HG03354 (cell line): ENCODE measurements around the gene KRTAP12-3.
"Not testable (repeated sequence)": the region's sequence is repeated elsewhere in the genome, so short reads cannot be mapped to it uniquely, and the experiment has no call there.

ENCODE experiments used
- ATAC-seq: cut with Tn5 transposase; IDR thresholded peaks from one replicate; pipeline ENCODE4 v1.9.1; 2021; ENCODE audit warnings: mild to moderate bottlenecking; ENCODE audit not compliant: unreplicated experiment, poor library complexity, severe bottlenecking

KRTAP12-3 gene

DNA sequence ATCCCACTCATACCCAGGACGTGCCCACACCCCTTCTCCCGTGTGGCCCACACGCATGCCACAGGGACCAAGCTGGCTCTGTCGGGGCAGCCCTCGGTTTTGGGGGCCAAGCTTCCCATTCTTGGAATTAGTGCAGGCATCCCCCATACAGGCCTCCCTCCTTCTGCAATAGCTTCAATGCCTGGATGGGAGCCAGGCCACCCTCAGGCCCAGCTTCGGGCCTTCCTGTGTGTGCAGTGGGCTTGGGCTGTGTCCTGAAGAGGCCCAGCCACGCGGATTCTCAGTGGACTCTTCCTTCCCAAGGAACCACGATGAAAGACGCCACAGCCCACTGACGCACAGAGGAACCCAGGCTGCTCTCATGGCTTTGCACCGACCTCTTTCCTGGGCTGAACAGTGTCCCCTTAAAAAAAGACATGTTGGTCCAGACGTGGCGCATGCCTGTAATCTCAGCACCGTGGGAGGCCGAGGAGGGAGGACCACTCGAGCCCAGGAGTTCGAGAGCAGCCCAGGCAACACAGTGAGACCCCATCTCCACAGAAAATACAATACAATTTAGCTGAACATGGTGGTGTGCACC, 8.1 kb upstream of the KRTAP12-3 start:
- ATAC-seq, result no peak

DNA sequence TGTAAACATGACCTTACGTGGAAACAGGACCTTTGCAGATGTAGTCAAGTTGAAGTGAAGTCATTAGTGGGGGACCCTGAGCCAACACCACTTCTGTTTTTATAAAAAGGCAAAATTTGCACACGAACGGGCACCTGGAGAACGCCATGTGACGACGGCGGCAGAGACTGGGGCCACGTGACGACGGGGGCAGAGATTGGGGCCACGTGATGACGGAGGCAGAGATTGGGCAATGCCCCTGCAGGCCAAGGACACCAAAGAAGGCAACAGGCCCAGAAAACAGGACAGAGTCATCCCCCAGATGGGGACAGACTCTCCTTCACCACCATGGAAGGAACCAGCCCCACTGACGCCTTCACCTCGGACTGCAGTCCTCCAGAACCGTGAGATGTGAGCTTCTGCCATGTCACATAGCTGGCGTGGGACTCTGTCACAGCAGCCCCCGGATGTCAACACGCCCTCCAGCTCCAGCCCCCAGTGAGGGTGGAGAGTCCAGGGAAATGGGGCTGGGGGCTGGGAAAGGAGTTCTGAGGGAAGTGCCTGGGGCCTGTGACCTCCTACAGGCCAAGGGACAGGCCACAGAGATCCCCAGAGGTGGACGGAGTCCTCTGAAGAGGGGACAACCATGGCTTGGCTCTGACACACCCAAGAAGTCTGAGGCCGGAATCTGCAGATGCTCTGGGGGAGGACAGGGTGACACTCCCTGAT, 7.3 kb upstream of the KRTAP12-3 start:
- ATAC-seq, result no peak

DNA sequence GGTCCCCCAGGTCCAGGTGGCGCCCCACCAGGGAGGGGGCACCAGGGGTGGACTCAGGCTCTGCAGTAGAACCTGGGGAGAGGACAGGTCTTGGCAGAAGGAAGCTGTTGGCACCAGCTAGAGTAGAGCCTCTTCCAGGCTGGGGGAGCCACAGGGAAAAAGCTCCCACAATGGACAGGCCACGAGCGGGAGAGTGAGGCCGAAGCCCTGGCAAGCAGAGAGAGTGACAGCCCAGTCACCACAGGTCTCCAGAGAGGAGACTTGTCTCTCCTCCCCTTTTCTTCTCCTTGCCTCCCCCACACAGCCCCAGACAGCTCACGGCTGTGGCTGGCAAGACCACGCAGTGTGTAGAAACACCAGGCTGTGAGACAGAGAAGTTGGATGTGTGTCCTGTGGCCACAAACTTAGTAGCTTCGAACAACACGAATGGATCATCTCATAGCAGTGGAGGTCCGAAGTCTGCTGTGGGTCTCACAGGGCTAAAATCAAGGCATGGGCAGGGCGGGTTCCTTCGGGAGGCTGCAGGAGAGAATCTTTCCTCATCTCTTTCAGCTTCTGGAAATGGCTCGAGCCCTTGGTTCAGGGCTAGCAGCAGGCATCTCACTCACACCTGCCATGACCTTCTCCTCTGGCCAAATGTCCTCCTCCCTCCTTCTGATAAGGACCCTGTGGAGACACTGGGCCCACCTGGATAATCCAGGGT, 6.6 kb upstream of the KRTAP12-3 start:
- ATAC-seq, result no peak

DNA sequence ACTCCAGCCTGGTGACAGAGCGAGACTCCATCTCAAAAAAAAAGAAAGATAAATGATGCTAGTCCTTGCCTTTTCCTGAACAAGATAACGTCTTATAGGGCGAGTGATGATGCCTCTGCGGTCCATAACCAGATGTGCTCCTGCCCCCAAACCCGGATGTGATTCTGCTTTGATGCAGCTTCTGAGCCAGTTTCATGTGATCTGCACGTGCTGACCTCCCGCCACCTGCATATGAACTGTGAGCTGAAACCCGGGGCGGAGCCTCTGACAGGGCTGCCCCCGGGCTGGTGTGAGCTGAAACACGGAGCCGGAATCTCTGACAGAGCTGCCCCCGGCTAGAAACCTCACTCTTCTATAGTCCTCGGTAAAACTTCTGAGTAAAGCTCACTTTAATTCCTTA, 4.6 kb upstream of the KRTAP12-3 start:
- ATAC-seq, result no peak

DNA sequence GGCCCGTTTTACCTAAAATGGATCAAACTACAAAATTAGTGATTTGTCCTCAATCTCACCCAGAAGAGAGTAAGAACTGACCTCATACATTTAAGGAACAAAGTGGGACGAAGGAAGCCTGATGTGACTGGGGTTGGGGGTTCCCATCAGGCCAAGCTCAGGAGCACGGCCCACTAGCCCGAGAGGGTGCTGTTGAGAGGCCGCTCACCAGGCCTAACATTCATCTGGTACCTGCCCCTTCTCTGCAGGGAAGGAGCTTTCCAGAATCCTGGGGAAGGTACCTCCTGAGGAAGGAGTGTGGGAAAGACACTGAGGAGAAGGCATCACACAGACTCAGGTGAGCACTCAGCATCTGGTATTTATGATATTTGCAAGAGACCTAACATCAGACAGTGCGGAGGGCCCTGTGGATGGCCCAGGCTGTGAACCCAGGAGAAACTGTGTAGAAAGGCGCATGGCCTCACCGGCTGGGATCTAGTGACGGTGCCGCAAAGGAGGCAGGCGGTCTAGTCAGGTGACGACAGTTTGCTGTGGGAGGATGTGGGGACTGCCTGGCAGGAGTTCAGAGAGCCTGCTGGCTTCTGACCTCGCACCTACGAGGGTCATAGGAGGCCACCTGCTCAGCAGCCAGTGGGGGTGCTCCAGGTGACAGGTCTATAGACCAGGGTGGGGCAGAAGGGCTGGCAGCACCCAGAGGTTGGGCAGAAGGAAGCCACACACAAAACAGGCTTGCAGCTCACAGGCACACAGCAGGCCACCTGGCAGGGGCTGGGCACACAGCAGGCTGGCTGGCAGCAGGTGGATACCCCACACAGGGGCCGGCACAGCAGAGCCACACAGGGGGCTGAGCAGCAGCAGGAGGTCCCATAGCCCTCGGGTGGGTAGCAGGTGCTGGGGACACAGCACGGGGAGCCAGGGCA, 3.8 kb upstream of the KRTAP12-3 start:
- no peak for ATAC-seq

DNA sequence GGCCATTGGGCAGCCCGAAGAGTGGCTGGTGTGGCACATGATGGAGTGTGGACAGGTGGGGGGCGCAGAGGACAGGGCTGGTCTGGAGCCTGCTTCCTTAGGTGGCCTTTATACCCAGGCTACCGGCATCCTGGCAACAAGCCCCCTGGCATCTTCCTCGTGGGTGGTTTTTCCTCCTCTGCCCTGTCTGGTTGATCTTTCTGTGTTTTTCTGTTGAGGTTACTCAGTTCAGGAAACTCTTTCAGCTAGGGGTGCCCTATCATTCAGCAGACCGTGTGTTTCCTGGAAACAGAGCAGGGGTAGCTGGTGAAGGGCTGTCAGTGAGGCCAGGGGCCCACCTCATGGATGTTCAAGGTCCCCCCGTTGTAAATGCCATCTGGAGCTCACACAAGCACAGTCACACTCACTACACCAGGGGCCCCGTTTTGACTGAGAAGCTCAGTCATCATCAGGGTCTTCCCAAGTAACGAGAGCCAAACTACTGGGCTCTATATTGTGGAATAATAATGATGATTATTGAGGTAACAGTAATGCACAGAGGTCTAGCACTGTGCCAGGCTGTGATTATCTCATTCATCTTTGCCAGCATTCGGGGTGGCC, 3.1 kb upstream of the KRTAP12-3 start, which contains the start of gene KRTAP12-4:
Gene KRTAP12-4 (minus strand): TSS at position 84 of the 600 bp plus-strand sequence. CDS start 45 bp downstream, at position 39.
- ATAC-seq, result no peak

DNA sequence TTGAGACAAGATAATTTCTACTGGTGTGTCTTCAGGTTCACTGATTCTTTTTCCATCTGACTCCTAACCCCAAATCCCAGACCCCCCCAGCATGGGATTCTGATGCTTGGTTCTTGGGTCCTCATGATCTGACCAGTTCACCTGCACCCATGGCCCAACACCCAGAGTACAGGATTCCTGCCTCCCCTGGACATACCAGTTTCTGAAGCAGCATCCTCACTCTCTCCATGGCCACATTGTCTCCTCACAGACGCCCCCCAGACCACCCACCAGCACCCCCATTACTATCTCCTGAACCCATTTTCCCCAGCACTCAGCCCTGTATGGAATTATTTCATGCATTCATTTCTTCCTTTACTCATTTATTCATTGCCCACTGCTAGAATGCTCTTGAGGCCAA, 864 bp upstream of the KRTAP12-3 start:
- ATAC-seq, result no peak

DNA sequence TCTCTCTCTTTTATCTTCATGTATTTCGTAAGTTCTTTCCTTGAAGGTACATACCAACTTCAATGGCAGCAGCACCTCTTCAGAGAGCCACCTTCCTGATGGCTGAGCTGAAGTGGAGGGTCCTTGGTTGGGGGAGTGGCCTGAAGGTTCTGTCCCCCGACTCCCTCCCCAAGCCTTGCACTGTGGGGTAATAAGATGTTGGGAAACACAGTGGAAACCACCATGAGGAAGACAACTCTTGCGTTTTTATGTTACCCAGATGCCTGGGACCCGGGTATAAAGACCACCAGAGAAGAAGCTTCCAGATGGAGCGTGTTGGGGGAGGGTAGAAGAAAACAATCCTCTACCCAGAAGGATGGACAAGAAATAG, 794 bp downstream of the KRTAP12-3 start:
- ATAC-seq, result no peak

DNA sequence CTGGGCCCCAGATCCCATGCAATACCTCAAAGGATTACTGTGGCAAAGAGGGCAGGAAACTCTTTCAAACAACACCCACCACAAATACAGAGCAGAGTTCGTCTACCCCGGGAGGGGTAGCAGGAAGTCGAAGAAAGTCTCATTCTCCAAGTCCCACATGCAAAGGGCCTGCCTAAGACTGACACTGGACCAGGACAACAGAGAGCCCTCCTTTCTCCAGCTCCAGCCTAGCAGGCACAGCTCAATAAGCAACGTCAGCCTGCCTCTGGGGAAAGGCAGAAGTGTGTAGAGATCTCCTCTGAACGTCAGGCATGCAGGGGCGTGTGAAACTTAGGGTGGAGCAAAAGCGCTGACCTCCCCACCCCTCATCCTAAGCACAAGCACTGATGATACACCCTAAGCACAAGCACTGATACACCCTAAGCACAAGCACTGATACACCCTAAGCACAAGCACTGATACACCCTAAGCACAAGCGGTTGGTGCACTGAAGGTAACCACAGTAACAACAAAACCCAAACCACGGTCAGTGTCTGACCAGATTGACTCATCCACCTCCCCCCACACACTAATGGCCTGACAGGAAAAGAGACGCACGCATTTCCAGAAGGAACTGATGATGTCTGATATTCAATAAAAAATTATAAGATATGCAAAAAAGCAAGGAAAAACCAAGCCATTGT, 1.3 kb downstream of the KRTAP12-3 start:
- no peak for ATAC-seq

DNA sequence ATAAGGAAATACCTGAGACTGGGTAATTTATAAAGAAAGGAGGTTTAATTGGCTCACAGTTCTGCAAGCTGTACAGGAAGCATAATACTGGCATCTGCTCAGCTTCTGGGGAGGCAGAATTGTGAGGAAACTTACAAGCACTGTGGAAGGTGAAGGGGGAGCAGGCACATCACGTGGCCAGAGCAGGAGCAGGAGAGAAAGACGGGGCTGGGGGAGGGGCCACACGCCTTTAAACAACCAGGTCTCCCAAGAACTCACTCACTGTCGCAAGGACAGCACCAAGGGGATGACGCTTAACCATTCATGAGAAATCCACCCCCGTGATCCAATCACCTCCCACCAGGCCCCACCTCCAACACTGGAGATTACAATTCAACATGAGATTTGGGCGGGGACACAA, 3.8 kb downstream of the KRTAP12-3 start:
- ATAC-seq, result not testable (repeated sequence)

DNA sequence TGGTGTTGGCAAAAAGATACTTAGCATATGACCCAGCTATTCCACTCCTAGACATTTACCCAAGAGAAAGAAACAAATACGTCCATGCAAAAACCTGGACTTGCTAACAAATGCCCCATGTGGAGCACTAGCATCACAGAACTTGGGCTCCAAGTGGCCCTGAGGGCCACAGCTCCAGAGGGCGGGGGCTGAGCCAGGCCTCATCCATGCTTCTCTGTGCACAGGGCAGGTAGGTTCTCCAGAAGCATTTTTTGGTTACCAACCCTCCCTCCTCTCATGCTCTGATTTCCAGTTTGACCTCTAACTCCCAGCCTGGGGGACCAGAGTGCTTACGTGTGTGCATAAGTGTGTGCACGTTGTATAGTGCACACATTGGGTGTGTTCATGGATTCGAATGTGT, 7.0 kb downstream of the KRTAP12-3 start:
- ATAC-seq, result no peak

DNA sequence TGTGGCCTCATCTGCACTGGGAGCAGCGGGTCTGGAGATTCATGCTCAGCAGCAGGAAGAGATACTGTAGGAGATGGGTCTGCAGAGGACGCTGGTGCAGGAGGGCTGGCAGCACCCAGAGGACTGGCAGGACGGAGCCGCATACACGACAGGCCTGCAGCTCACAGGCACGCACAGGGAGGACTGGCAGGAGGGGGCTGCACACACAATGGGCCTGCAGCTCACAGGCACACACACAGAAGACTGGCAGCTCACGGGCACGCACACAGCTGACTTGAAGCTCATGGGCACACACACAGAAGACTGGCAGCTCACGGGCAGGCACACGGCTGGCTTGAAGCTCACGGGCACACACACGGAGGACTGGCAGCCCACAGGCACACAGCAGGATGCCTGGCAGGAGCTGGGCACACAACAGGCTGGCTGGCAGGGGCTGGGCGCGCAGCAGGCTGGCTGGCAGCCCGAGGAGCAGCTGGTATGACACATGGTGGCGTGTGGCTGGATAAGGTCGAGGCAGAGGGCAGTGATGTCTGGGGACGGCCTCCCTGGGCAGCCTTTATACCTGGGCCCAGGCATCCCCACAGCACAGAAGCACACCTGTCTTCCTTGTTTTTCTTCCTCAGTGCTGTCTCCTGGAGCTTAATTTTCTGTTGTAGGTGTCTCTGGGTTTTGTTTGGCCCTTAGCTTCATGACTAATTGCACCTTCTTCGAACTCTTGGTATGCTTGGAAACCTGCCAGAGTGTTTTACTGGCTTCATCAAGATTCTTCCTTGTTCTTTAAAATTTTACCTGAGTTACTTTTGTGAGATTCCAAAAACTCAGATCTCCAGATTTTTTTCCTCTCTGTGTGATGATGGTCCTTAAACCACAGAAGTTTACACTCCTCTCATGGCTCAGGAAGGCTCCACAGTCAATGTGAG, 8.9 kb downstream of the KRTAP12-3 start, which contains the start of gene KRTAP12-2:
Gene KRTAP12-2 (minus strand): TSS at position 527 of the 920 bp plus-strand sequence. CDS start 41 bp downstream, at position 486.
- no peak for ATAC-seq

DNA sequence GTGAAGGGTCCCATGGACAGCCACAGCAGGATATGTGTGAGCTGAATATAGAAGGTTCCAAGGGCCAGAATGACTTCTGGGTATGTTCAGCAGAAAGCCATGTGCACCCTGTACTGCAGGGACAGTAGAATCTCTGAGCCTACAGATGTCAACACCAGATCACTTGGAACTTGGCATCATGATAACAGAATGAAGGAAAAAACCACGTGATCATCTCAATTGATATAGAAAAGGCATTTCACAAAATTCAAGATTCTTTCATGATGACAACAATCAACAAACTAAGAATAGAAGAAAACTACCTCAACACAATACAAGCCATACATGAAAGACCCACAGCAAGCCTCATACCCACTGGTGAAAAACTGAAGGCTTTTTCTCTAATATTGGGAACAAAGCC, 9.9 kb downstream of the KRTAP12-3 start:
- no peak for ATAC-seq

DNA sequence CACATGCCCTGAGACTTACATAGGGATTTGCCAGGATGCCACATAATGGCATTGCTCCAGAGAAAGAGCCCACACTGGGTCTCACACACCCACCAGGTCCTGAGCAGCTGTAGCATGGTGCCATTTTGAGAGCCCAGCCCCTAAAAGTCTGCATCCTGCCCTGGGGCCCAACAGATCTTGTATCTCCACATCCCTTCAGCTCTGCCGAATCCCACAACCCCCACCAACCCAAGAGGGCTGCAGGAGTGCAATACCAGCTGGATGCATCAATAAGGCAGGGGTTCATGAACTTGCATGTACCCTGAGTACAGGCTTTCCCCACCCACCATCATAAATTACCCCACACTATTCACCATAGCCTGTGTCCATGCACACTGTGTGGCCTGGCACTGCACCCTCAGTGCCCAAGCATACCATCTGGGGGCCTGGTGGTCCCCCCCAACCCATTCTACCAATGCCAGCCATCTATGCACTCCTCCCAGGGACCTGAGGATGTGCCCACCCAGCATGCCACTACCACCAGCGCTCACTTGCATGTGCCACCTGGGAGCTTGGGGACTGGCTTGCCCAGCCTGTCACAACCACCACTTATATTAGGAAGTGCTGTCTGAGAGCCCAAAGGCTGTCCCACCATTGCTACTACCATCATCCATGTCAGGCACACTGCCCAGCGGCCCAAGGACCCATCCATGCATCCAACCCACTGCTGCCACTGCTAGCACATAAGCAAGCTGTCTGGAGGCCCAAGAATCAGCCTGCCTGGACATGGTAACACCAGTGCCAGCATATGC, 13.1 kb downstream of the KRTAP12-3 start:
- ATAC-seq, result no peak

DNA sequence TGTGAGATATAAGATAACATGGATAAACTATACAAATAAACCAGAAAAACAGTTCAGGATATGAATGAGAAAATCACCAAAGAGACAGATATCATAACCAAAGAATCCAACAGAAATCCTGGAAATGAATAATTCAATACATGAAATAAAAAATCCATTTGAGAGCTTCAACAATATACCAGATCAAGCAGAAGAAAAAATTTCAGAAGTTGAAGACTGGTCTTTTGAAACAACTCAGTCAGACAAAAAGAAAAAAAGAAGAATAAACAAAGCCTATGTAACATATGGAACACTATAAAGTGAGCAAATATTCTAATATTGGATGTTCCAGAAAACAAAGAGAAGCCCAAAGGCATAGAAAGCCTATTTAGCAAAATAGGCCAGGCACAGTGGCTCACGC, 14.2 kb downstream of the KRTAP12-3 start:
- ATAC-seq, result no peak

DNA sequence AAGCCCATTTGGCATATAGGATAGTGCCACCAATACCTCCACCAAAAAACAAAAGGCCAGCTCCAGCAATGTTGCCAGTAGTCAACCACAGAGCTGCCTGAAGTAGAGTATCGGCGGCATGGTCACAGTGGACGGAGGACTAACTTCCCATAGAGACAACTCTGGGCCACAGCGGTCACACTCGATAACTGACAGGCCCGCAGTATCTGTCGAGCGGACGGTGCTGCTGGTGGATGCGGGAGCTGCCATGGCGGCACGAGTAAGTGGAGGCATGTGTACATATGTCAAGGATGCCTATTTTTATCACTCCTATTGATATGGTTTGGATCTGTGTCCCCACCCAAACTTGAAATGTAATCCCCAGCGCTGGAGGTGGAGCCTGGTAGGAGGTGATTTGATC, 20.1 kb downstream of the KRTAP12-3 start:
- ATAC-seq, result no peak

DNA sequence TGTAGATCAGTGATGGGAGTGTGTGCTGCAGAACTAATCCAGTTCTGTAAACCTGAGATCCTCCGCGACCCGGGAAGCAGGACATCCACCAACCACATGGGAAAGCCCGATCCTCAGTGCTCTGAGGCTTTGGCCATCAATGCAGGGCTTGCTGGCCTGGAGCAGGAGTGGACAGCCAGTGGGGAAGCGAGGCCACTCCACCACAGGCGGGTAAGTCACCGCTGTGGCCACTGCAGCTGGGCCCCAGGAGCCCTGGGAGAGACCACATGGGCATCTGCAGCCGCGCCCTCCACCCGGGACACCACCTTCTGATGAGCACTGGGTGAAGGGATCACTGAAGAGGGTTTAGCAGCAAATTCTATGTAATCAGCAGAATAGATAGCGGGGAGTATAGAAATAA, 23.4 kb downstream of the KRTAP12-3 start:
- ATAC-seq, result no peak
